Measurements from ENCODE around the gene SAP30BP.

The SAP30BP gene

DNA sequence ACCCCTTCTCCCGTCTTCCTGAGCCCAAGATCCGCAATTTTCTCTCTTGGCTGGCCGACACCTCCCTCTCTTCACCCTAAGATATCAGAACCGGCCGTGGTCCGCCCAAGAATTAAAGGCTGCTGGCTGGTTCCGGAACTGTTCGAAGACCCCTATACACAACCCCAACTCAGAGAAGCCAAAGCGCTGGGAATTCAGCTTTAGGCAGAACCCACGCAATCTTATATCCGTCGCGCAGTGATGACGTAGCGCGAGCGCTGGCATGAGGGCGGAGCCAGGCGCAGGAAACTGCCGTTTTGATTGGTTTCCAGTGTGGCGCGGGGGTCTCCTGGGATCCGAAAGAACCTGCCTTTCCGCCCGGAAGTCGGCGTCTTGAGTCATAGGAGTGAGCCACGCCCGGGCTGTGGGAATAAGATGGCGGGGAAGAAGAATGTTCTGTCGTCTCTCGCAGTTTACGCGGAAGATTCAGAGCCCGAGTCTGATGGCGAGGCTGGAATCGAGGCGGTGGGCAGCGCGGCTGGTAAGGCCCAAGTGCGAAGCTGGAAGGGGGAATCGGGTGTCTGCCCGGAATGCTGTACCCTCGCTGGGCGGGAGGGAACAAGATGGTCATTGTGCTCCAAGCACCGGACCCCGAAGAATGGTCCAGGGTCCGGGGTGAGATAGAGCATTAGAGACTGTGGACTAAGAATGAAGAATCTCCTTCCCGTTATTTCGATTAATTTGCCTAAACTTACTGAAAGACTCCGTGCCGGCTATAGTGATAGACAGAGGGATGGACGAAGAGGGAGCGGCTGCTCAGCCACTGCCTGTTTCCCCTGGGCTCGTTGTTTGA is at the start of gene SAP30BP, which contains the start of gene RECQL5:
Gene SAP30BP, plus strand, starts transcription at position 380 of the 832 bp plus-strand sequence. Its CDS starts 35 bp downstream, at position 415.
Gene RECQL5, minus strand, starts transcription at position 196 of the 832 bp plus-strand sequence. CDS start 597 bp downstream, outside the sequence.
- peak; percentile 77 to 99 (median 96) for DNase-seq

DNA sequence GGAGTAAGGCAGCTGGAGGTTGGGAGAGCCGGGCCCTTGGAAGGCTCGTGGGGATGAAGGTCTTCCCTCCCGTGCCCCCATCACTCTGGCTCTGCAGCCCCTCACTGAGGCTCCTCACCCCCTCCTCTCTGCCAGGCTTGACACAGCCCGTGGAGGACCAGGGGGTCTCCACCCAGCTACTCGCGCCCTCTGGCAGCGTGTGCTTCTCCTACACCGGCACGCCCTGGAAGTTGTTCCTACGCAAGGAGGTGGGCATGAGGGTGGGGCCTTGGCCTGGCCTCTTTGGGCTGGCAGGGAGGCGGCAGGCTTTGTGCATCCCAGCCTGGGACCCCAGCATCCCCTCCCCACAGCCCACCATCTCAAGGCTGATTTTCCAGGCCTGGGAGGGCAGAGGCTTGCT is 49.5 kb upstream of the SAP30BP start:
- no peak for DNase-seq

DNA sequence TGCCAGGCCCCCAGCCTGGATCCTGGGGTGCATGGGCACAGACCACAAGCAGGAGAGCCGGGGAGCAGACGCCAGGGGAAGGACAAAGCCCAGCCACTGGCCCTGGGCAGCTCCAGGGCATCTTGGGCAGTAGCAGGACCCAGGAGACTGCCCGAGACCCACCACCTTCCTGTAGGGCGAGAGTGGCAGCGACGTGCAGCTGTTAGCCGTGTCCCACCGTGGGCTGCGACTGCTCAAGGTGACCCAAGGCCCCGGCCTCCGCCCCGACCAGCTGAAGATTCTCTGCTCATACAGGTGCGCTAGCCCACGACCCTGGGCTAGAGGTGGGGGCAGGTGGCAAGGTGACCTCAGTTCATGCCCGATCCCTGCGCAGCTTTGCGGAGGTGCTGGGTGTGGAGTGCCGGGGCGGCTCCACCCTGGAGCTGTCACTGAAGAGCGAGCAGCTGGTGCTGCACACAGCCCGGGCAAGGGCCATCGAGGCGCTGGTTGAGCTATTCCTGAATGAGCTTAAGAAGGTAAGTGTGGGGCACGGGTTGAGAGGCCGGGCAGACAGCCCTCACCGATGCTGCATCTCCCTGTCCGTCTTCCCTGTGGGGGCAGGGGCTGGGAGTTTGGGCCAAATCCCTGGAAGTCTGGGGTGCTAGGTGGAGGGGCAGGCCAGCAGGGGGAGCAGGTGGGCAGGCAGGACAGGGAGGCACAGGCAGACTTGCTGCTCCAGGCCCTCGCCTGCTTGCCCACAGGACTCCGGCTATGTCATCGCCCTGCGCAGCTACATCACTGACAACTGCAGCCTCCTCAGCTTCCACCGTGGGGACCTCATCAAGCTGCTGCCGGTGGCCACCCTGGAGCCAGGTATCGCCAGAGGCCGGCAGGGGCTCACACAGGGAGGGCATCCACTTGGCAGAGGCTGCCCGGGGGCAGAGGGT is 47.4 kb upstream of the SAP30BP start:
- peak in 2 of 56 donors; percentile 6 to 25 for DNase-seq

DNA sequence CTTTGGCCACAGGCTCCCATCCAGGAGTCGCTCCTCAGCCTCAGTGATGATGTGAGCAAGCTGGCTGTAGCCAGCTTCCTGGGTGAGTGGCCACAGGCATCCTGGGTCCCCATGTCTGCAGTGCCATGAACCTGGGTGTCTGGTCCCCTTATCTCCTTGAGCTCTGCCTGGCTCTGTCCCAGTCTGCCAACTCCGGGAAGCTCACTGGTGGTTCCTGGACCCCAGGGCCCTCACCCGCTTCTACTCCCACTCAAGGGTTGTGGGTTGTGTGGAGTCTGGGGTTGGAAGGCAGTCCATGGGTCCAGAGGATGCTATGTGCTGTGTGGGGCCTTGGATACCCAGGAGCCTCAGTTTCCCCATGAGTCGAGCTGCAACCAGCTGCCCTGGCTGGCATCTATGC is 45.6 kb upstream of the SAP30BP start:
- DNase-seq = no peak

DNA sequence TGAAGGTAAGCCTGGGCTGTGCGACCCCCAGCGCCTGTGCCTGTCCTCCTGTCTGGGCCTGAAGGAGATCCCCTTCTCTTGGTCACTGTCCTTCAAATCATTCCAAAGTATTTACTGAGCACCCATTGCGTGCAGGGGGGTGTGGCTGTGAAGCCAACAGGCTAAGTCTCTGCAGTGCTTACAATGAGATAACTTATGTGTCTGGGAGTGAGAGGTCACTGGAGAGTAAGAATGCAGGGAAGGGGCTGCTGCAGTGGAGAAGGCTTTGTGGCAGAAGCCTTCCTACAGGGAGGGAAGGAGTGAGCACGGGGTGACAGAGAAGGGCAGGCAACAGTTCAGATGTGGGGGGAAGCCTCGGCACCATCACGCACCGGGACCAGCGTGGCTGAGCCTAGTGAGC is 45.1 kb upstream of the SAP30BP start:
- DNase-seq = no peak

DNA sequence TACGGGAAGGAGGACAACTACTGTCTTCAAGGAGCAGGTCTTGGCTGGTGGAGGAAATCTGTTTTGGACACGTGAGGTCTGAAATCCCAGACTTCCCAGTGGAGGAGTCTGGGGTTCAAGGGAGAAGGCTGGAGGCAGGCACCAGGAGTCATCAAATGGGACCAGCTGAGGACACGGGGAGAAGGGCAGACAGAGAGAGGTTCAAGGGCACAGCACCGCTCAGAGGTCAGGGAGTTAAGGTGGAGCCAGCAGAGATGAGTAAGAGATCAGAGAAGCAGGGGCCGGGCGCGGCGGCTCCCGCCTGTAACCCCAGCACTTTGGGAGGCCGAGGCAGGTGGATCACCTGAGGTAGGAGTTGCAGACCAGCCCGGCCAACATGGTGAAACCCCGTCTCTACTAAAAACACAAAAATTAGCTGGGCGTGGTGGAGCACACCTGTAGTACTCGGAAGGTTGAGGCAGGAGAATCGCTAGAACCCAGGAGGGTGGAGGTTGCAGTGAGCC is 44.3 kb upstream of the SAP30BP start:
- no peak for DNase-seq

DNA sequence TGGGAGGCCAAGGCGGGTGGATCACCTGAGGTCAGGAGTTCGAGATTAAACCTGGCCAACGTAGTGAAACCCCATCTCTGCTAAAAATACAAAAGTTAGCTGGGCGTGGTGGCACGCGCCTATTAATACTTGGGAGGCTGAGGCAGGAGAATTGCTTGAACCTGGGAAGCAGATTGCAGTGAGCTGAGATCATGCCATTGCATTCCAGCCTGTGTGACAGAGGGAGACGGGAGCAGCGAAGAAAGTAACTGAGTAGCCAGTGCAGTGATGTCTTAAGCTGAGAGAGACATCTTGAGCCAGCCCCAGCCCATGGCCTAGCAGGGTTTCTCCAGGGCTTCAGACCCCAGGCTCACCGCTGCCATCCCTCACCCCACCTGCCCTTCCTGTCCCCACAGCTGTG is 43.8 kb upstream of the SAP30BP start:
- DNase-seq = no peak

DNA sequence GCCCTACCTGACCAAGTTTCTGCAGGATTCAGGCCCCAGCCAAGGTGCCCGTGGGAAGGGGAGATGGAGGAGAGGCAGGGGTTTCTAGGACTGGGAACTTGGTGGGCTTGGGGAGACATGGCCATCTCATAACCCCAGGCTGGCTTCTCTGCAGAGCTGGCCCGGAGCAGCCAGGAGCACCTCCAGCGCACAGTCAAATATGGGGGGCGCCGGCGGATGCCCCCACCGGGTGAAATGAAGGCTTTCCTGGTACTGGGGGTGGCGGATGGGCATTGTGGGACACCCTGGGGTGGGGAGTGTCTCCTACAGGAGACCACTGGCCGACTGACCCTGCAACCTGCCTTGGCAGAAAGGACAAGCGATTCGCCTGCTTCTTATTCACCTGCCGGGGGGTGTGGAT is 43.1 kb upstream of the SAP30BP start:
- DNase-seq = no peak

DNA sequence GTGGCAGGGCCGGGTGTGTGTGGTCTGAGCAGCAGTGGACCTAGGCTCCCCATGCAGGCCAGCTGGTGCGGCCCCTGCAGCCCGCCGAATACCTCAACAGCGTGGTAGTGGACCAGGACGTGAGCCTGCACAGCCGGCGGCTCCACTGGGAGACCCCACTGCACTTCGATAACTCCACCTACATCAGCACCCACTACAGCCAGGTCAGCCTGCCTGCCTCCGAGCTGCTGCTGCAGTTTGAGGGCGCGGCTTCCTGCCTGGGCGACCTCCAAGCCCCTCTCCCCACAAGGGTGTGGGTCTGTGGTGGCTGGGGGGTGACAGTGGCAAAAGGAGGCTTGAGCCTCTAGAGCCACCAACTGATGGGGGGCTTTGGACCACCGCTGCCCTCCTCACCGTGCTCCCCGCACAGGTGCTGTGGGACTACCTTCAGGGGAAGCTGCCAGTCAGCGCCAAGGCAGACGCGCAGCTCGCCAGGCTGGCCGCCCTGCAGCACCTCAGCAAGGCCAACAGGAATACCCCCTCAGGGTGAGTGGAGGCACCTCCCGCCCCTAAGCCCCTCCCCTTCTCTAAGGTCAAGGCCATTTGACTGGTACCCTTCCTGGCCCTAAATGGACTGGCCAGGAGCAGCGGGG is 42.3 kb upstream of the SAP30BP start:
- DNase-seq = no peak

DNA sequence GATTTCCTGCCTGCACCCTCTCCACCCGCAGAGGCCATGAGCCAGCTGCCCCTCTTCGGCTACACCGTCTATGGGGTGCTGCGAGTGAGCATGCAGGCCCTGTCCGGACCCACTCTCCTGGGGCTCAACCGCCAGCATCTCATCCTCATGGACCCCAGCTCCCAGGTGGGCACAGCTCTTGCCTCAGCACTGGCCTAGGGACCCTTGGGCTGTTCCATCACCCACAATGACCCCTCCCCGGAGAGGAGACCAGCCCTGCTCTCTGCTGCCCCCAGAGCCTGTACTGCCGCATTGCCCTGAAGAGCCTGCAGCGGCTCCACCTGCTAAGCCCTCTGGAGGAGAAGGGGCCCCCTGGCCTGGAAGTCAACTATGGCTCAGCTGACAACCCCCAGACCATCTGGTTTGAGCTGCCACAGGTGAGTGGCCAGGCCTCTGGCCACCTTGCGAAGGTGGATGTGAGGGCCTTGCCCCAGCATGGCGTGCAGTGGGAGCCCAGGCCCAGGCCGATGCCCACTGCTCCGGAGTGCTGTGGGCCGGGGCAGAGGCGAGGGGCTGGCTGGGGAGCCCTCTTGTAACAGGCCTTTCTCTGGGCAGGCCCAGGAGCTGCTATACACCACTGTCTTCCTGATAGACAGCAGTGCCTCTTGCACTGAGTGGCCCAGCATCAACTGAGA is 41.2 kb upstream of the SAP30BP start:
- DNase-seq = peak in 13 of 56 donors; percentile 3 to 44 (median 27)

DNA sequence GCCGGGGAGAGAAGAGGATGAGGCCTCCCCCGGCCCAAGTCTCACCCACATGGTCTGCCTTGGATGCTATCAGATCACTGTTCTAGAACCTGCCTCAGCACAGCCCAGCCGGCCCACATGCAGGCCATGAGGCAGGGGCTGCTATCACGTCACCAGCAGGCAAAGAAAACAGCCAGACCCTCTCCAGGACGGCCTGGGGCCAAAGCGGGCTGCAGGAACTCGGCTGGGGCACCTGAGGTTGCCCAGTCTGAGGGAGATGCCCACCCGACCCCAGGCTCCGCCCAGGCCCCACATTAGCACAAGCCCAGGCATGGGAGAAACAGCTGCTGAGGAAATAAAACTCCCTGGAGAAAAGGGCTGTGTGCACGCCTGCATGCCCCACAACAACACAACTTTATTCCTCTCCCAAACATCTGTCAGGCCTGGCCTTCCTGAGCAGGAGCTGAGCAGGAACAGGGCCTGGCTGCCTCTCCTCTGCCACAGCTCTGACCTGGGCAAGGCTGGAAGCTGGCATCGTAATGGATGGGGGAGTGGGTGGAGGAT is 40.6 kb upstream of the SAP30BP start:
- no peak for DNase-seq

DNA sequence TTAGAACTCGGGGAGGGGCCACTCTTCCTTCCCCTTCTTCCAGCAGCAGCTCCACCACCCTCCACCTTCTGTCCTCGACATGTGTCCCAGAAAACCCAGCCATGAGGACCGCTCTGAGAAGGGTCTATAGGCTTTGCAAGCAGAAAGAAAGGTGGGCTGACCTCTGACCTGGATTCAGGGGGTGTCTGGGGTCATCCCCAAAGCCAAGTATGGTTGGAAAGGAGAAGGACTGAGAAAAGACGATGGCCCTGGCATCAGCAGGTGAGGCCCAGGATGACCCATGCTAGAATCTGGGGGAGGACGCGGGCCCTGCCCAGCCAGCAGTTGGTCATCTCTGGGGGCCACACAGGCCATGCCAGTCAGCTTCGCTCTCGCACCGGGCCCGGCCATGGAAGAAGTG is 40.0 kb upstream of the SAP30BP start:
- no peak for DNase-seq

DNA sequence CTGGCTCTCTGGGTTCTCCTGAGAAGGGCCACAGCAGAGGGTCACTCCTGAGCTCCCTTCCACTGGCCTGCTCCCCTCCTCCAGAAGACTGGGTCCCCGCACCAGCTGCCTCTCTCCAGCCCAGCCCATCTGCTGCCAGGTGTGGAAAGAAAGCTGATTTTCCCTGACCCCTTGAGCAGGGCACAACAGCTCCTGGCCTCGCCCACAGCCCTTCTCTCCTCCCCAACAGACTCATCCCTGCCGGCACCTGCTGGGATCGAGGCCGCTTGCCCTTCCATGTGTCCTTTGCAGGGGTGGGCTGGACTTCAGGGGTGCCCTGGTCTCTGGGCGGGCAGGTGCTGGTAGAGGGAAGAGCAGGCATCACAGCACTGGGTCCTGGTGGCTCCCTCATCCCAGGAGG is 38.7 kb upstream of the SAP30BP start:
- DNase-seq = no peak

DNA sequence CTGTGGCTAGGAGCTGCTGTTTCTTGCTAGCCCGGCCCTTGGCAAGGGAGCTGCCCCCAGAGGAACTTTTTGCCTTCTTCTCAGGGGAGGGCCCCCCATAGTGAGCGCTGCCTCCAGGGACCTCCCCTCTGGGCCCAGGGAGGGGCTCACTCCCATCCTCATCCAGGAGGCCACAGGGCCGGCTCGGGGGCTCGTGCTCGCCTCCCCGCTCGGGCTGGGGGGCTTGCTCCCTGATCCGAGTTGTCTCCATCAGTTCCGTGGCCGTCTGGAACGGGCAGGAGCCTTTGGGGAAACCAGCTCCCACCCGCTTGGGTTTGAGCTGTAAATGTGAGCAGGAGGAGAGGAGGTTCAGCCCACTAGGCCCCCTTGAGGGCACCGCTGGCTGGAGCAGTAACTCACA is 38.0 kb upstream of the SAP30BP start:
- DNase-seq = no peak

DNA sequence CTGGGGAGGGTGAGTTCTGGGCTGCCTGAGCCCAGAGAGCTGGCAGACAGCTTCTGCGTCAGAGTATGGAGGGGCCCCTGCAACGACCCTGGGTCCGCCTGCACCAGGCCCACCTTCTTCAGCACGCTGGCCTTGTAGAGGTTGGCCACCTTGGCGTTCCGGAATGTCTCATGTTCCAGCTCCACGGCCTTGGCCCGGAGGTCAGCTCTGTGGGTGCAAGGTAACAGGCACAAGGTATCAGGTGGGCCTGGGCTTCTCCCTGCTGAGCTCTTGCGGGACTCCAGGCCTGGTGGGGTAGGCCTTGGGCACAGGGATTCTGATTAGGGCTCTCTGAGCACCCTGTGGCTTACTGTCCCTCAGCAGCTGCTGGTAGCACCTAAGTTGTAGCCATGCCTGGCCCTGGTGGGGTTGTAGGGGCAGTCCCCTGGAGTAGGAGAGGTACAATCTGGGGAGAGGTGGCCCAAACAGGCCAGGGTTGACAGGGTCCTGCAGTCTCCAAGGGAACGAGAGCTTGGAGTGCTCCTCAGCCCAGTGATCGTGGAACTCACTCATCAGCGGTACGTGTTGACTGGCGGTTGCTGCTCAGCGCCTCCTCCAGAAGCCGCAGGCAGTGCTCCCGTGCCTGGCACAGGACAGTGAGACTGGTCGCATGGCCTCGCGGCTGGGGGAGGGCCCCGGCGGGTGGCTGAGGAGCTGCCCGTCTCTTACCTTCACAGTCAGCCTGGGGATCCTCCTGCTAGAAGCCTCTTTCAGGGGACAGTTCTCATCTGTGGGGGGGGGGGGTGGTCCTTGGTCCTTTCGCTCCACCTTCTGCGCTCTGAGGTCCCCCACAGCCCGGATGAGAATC is 36.8 kb upstream of the SAP30BP start:
- DNase-seq = no peak

DNA sequence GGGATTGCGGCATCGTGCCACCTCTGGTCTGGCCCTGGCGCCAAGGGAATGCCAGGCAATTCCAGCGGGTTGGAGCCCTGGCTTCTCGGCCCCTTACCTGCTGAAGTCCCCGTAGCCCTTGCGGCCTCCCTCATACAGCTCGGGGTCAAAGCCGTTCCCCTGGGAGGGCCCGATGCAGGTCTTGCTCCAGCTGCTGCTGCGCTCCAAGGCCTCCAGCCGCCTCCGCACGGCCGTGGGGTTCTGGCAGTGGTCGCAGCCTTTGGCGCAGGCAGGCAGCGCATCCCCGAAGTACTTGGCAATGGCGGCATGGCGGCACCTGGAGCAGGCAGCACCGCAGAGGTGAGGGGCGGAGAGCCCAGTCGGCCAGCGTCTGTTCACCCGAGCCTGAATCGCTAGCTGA is 35.8 kb upstream of the SAP30BP start:
- DNase-seq = no peak

DNA sequence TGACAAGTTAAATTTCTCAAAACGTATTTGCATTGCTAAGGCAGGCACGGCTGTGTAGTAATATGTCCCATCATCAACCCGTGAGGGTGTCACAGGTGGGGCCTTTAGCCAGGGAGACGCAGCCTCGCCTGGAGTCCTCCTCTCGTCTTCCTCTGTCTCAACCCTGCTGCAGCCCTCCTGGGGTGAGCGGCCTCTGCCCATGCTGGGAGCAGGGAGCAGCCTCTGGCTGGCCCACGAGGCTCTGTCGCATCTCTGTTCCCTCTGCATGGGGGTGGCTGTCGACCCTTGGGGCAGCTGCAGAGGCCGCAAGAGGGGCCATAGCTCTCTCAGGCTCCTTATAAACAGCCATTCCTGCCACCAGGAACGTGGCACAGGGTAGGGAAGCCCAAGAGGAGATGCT is 34.7 kb upstream of the SAP30BP start:
- no peak for DNase-seq

DNA sequence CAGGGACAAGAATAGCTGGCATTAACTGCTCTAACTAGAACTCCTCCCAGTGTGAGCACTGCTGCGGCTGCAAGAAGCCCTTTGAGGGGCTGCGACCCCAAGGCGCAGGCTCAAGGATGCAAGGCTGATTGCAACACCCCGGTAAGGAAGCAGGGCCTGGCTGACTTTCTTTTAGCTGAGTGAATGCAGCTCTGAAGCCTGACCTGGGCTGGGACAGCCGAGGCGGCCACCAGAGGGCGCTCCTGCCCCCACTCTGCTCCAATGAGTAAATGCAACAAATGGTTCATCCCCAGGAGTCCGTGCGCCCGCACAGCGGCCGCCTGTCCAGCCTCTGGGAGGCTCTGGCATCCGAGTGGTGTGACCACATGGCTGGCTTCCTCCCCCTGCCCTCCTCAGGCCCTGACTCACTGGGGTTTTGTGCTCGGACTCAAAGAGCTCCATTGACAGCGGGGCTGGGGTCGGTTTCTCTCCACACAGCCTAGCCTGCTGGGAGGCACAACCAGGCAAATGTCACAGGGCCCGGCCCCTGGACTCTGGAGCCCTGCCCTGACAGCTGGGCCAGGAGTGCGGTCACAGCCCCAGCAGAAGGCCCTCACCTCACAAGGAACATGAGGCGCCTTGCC is 34.2 kb upstream of the SAP30BP start, which contains the start of gene SMIM5:
Gene SMIM5, plus strand, starts transcription at position 572 of the 623 bp plus-strand sequence. CDS start 6,768 bp downstream, outside the sequence.
- peak; percentile 73 to 98 (median 93) for DNase-seq
